Tibial nerve (tissue), 4 donors: ENCODE data around the gene SYNPO2.

Experiments
- EP300 ChIP-seq, 2 donors: sonication (generic); formaldehyde crosslinking; IDR thresholded peaks; one replicate each; pipeline ENCODE4 v1.6.1; 2017; ENCODE audit warnings: antibody characterized with exemption in 2 of 2, mild to moderate bottlenecking in 1 of 2
- POLR2A ChIP-seq, 2 donors: fragments of 450-650 bp; IDR thresholded peaks; one replicate each; pipeline ENCODE4 v1.6.1; 2017; ENCODE audit warnings: antibody characterized with exemption in 2 of 2, mild to moderate bottlenecking in 2 of 2, moderate library complexity in 2 of 2
- TF ChIP-seq, protein P1 (sequence below), 5 experiments: fragments of 200-600 bp in 3 of 5; fragments of 450-650 bp in 2 of 5; sonication (generic) in 3 of 5; IDR thresholded peaks; one replicate each; pipeline ENCODE4 v1.5.1; 2016 to 2019; ENCODE audit warnings: antibody characterized with exemption in 5 of 5, mild to moderate bottlenecking in 3 of 5, moderate library complexity in 2 of 5

- TF ChIP-seq EP300 (IDR thresholded peaks at IDR 0.05), result no peak
- TF ChIP-seq, protein P1, sequence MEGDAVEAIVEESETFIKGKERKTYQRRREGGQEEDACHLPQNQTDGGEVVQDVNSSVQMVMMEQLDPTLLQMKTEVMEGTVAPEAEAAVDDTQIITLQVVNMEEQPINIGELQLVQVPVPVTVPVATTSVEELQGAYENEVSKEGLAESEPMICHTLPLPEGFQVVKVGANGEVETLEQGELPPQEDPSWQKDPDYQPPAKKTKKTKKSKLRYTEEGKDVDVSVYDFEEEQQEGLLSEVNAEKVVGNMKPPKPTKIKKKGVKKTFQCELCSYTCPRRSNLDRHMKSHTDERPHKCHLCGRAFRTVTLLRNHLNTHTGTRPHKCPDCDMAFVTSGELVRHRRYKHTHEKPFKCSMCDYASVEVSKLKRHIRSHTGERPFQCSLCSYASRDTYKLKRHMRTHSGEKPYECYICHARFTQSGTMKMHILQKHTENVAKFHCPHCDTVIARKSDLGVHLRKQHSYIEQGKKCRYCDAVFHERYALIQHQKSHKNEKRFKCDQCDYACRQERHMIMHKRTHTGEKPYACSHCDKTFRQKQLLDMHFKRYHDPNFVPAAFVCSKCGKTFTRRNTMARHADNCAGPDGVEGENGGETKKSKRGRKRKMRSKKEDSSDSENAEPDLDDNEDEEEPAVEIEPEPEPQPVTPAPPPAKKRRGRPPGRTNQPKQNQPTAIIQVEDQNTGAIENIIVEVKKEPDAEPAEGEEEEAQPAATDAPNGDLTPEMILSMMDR (IDR thresholded peaks at IDR 0.05), result no peak
- no peak for TF ChIP-seq POLR2A (IDR thresholded peaks at IDR 0.05)
These were observed 80.2 kb downstream of the SYNPO2 start for GRCh38 chr4:118968813-118969212.
